Medulla oblongata (tissue), 1 donor: ENCODE measurements around the gene PCDHGB5.
A peak's percentile ranks its signal among the peaks of the same experiment; 100 is the strongest.

Experiments
- DNase-seq: peaks from one replicate; pipeline ENCODE4 v3.0.0-alpha.2; 2015; ENCODE audit errors: extremely low spot score

Gene PCDHGB5

DNA sequence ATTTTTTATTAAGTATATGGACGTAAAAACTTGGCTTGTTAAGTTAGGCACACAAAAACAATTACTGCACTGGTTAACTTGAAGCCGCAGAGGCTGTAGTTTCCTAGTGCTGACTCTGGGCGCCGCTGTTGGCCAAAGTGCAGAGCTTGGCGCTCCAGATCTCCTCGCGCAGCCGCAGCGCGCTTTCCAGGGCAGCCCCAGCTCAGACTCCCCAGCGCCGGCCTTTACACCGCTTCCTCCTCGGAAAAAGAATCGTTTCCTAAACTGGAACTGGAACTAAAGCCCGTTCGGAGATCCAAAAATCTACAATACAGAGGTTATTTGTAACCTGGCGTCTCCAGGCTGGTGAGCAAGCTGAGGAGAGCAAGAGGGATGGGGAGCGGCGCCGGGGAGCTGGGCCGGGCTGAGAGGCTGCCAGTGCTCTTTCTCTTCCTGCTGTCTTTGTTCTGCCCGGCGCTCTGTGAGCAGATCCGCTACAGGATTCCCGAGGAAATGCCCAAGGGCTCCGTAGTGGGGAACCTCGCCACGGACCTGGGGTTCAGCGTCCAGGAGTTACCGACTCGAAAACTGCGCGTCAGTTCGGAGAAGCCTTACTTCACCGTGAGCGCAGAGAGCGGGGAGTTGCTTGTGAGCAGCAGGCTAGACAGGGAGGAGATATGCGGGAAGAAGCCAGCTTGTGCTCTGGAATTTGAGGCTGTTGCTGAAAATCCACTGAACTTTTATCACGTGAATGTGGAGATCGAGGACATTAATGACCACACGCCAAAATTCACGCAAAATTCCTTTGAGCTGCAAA is at the start of gene PCDHGB5:
TSS of gene PCDHGB5 (plus strand) at position 192 of the 796 bp plus-strand sequence. CDS start at position 373, 181 bp downstream.
- DNase-seq = peak; percentile 12

DNA sequence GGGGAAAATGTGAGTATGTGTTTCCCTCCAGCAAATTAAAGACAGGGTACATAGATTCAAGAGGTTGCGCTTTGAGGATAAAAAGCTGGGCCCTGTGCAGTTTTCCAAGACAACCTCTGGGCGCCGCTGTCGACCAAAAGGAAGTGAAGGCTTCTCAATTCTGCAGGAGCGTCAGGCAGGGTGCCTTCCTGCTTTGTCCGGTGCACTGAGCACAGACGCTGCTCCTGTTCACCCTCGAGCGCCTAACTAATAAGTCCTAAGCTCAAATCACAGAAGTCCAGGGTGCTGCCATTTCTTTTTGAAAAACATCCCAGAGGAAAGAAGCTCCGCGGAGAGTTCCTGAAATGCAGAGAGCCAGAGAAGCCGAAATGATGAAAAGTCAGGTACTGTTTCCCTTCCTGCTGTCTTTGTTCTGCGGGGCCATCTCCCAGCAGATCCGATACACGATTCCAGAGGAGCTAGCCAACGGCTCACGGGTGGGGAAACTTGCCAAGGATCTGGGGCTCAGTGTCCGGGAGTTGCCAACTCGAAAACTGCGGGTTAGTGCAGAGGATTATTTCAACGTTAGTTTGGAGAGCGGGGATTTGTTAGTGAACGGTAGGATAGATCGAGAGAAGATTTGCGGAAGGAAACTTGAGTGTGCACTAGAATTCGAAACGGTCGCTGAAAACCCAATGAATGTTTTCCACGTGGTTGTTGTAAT is 47.7 kb upstream of the PCDHGB5 start, which contains the start of gene PCDHGB1:
TSS of gene PCDHGB1 (plus strand) at position 183 of the 703 bp plus-strand sequence. CDS start at position 345, 162 bp downstream.
- DNase-seq = peak; percentile 46

DNA sequence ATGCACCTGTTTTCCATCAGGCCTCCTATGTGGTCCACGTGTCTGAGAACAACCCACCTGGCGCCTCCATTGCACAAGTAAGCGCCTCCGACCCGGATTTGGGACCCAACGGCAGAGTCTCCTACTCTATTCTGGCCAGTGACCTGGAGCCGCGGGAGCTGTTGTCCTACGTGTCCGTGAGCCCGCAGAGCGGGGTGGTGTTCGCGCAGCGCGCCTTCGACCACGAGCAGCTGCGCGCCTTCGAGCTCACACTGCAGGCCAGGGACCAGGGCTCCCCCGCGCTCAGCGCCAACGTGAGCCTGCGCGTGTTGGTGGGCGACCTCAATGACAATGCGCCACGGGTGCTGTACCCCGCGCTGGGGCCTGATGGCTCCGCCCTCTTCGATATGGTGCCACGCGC is 46.2 kb upstream of the PCDHGB5 start:
- no peak for DNase-seq

DNA sequence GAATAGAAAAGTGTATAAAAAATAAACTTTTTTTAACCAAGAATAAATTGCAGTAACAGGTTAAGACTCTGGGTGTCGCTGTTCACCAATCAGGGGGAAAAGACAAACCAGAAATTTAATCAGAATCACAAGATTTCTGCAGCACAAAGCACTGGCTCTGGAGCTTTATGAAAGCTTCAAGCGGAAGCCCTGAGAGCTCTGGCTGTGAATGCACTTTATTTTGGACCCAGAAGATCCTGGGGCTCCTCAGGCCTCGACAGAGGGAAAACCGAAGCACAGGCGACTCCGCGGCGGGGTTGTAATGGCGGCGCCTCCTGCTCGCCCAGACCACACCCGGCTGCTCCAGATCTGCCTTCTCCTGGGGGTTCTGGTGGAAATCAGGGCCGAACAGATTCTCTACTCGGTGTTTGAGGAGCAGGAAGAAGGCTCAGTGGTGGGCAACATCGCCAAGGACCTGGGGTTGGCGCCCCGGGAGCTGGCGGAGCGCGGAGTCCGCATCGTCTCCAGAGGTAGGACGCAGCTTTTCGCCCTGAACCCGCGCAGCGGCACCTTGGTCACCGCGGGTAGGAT is 42.8 kb upstream of the PCDHGB5 start, which contains the start of gene PCDHGA4:
TSS of gene PCDHGA4 (plus strand) at position 122 of the 570 bp plus-strand sequence. CDS start at position 209, 87 bp downstream.
- no peak for DNase-seq

DNA sequence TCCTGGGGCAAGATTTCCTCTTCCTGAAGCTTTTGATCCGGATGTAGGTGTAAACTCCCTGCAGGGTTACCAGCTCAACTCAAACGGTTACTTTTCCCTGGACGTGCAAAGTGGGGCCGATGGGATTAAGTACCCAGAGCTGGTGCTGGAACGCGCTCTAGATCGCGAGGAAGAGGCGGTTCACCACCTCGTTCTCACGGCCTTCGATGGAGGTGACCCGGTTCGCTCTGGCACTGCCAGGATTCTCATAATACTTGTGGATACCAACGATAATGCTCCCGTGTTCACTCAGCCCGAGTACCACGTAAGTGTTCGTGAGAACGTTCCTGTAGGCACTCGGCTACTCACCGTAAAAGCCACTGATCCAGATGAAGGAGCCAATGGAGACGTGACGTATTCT is 42.1 kb upstream of the PCDHGB5 start:
- DNase-seq = no peak

DNA sequence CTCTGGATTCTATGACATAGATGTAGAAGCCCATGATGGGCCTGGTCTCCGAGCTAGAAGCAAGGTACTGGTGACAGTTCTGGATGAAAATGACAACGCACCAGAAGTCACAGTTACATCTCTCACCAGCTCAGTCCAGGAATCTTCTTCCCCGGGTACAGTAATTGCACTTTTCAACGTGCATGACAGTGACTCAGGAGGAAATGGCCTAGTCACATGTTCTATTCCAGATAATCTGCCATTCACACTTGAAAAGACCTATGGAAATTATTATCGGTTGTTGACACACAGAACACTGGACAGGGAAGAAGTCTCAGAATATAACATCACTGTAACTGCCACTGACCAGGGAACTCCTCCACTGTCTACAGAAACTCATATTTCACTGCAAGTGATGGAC is 41.6 kb upstream of the PCDHGB5 start:
- no peak for DNase-seq

DNA sequence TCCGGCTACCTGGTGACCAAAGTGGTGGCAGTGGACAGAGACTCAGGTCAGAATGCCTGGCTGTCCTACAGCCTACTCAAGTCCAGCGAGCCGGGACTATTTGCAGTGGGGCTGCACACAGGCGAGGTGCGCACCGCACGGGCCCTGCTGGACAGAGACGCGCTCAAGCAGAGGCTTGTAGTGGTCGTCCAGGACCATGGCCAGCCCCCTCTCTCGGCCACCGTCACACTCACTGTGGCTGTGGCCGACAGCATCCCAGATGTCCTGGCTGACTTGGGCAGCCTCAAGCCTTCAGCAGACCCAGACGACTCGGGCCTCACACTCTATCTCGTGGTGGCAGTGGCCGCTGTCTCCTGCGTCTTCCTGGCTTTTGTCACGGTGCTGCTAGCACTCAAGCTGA is 40.8 kb upstream of the PCDHGB5 start:
- no peak for DNase-seq

DNA sequence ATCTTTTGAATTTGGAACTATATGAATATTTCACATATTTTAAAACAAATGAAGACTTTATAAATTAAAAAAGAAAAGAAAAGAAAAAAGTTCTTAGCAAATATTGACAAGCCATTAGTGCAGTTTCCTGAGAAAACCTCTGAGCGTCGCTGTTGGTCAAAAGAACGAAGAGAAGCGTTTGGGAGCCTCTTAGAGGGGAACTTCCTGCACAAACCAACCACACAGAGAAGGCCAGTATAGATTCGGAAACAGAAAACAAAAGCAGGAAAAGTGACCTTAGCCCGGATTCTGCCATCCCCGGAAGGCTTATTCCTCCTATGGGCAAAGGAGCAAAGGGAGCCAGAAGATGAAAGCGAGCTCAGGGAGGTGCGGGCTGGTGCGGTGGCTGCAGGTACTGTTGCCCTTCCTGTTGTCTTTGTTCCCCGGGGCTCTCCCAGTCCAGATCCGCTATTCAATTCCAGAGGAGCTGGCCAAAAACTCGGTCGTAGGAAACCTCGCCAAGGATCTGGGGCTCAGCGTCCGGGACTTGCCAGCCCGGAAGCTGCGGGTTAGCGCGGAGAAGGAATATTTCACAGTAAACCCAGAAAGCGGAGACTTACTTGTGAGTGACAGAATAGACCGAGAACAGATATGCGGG is 37.8 kb upstream of the PCDHGB5 start, which contains the start of gene PCDHGB2:
TSS of gene PCDHGB2 (plus strand) at position 205 of the 637 bp plus-strand sequence. CDS start at position 347, 142 bp downstream.
- peak; percentile 30 for DNase-seq

DNA sequence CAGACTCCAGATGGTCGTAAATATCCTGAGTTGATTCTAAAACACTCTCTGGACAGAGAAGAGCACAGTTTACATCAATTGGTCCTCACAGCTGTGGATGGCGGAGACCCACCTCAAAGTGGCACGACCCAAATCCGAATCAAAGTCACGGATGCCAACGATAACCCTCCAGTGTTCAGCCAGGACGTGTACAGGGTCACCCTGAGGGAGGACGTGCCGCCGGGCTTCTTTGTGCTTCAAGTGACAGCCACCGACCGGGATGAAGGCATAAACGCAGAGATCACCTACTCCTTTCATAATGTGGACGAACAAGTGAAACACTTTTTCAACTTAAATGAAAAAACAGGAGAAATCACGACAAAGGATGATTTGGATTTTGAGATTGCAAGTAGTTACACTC is 37.1 kb upstream of the PCDHGB5 start:
- DNase-seq = no peak

DNA sequence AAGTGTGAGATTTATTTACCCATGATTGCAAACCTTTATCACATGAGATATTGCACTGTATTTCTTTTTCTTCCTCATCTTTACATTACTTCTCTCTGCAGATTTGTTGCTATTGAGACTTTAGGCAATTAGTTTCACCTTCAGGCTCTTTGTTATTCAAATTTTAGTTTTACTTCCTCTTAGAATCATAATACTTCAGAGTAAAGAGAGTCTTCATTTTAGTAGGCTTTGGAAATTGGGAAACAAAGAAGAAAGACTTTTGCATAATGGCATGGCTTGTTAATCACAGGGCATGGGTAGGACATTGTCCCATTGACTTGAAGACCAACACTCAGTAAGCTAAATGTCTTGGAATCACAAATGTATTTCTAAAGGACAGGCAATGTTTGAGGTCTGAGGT is 35.0 kb upstream of the PCDHGB5 start:
- DNase-seq = no peak

DNA sequence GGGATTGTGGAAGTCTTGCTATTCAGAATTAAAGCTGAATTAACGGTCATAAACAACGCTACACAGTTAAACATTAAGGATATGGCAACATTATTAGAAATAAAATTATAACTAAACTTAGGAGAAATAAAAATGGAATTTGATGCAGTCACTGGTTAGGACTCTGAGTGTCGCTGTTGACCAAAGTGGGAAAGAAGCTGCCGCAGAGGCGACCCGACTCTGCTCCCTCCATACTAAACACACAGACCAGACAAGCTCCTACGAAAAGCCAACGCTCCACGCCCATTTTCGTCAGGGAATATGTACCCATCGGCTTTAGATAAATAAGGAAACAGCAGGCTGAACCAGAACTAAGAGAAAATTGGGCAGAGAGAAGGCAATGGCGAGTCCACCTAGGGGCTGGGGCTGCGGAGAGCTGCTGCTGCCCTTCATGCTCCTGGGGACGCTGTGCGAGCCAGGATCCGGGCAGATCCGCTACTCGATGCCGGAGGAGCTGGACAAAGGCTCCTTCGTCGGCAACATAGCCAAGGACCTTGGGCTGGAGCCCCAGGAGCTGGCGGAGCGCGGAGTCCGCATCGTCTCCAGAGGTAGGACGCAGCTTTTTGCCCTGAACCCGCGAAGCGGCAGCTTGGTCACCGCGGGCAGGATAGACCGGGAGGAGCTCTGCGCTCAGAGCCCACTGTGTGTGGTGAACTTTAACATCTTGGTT is 33.6 kb upstream of the PCDHGB5 start, which contains the start of gene PCDHGA5:
TSS of gene PCDHGA5 (plus strand) at position 211 of the 709 bp plus-strand sequence. CDS start at position 380, 169 bp downstream.
- DNase-seq = no peak

DNA sequence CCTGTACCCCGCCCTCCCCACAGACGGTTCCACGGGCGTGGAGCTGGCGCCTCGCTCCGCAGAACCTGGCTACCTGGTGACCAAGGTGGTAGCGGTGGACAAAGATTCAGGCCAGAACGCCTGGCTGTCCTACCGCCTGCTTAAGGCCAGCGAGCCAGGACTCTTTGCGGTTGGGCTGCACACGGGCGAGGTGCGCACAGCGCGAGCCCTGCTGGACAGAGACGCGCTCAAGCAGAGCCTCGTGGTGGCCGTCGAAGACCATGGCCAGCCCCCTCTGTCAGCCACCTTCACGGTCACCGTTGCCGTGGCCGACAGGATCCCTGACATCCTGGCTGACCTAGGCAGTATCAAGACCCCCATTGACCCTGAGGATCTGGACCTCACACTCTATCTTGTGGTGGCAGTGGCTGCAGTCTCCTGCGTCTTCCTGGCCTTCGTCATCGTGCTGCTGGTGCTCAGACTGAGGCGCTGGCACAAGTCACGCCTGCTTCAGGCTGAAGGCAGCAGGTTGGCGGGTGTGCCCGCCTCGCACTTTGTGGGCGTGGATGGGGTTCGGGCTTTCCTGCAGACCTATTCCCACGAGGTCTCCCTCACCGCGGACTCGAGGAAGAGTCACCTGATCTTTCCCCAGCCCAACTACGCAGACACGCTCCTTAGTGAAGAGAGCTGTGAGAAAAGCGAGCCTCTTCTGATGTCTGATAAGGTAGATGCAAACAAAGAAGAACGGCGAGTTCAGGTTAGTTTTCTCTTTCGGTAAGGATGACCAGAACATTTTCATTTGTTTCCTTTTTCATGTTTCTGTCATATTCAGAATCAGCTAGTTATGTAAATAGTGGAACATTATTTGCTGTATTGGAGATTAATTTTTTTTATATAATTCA is 31.5 kb upstream of the PCDHGB5 start:
- DNase-seq = no peak

DNA sequence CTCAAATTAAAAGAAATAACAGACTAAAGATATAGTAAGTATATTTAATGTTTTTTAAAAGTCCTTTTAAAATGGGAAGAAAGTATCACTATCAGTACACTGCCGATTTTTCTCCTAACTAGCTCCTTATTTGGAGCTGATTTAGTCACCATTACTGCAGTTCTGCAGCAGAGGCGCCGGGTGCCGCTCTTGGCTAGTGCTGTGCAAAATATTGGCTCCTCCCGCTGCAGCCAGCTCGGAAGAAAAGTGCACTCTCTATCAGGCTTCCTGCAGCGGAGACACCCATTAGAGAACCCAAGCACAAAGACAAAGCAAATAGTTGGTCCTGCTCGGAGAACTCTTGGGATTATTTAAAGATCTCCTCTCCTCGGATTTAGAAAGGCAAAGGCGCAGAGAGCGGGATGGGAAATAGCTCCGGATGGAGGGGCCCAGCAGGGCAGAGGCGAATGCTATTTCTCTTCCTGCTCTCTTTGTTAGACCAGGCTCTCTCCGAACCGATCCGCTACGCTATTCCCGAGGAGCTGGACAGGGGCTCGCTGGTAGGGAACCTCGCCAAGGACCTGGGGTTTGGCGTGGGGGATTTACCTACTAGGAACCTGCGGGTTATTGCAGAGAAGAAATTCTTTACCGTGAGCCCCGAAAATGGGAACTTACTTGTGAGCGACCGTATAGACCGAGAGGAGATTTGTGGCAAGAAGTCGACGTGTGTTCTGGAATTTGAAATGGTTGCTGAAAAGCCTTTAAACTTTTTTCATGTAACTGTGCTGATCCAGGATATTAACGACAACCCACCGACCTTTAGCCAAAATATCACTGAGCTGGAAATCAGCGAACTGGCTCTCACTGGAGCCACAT is 27.5 kb upstream of the PCDHGB5 start, which contains the start of gene PCDHGB3:
TSS of gene PCDHGB3 (plus strand) at position 249 of the 855 bp plus-strand sequence. CDS start at position 402, 153 bp downstream.
- peak; percentile 4 for DNase-seq

DNA sequence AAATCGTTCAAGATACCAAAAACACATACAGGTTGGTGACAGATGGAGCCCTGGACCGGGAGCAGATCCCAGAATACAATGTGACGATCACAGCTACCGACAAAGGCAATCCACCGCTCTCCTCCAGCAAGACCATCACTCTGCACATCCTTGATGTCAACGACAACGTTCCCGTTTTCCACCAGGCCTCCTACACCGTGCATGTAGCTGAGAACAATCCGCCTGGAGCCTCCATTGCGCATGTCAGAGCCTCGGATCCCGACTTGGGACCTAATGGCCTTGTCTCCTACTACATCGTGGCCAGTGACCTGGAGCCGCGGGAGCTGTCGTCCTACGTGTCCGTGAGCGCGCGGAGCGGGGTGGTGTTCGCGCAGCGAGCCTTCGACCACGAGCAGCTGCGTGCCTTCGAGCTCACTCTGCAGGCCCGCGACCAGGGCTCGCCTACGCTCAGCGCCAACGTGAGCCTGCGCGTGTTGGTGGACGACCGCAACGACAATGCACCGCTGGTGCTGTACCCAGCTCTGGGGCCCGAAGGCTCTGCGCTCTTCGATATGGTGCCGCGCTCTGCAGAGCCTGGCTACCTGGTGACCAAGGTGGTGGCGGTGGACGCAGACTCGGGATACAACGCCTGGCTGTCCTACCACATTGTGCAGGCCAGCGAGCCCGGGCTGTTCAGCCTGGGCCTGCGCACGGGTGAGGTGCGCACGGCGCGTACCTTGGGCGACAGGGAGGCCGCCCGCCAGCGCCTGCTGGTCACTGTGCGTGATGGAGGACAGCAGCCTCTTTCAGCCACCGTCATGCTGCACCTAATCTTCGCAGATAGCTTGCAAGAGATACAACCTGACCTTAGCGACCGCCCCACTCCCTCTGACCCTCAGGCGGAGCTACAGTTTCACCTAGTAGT is 25.9 kb upstream of the PCDHGB5 start:
- DNase-seq = no peak

DNA sequence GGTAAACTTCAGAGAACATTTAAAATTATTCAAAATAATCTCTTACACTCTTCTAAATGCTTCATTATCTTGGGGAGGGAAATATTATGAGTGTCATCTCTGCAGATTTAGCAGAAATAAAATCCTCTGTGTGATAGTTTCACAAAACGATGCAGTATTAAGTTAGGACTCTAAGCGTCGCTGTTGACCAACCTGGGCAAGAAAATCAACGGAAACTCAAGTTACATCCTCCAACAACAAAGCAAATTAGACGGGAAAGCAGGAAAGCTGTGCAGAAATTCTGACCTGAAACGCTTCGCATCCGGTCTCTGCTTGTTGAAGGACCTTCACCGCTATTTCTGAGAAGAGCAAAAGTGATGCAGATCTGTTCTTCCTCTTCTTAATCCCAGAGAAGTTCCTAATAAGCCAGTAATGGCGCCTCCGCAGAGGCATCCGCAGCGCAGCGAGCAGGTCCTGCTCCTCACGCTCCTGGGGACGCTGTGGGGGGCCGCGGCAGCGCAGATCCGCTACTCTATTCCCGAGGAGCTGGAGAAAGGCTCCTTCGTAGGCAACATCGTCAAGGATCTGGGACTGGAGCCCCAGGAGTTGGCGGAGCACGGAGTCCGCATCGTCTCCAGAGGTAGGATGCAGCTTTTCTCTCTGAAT is 24.0 kb upstream of the PCDHGB5 start, which contains the start of gene PCDHGA6:
TSS of gene PCDHGA6 (plus strand) at position 219 of the 645 bp plus-strand sequence. CDS start at position 412, 193 bp downstream.
- no peak for DNase-seq

DNA sequence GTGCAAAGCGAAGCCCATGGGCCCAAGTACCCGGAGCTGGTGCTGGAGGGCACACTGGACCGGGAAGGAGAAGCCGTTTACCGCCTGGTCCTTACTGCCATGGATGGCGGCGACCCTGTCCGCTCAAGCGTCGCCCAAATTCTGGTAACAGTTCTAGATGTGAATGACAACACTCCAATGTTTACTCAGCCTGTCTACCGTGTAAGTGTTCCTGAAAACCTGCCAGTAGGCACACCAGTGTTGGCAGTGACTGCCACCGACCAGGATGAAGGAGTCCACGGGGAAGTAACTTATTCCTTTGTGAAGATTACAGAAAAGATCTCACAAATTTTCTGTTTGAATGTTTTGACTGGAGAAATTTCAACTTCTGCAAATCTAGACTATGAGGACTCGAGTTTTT is 23.1 kb upstream of the PCDHGB5 start:
- DNase-seq = no peak
